HUES6 (cell line): ENCODE data around the gene CYFIP2.

Source experiments
- H3K27ac ChIP-seq: 2 replicates; pipeline ENCODE4 v1.7.0; 2013; ENCODE audit warnings: low read depth, mild to moderate bottlenecking, low read length, inconsistent platforms
- H3K27me3 ChIP-seq: 2 replicates; pipeline ENCODE4 v1.6.1; 2013; ENCODE audit warnings: low read length; ENCODE audit not compliant: control insufficient read depth, insufficient read depth
- H3K36me3 ChIP-seq: 2 replicates; pipeline ENCODE4 v1.6.1; 2013; ENCODE audit warnings: low read length; ENCODE audit not compliant: control insufficient read depth, insufficient read depth
- H3K4me1 ChIP-seq: 2 replicates; pipeline ENCODE4 v1.6.1; 2013; ENCODE audit warnings: low read length; ENCODE audit not compliant: control insufficient read depth, insufficient read depth
- H3K4me3 ChIP-seq: 2 replicates; pipeline ENCODE4 v1.5.1; 2013; ENCODE audit warnings: low read depth, low read length
- H3K9ac ChIP-seq: one replicate; pipeline ENCODE4 v1.6.1; 2013; ENCODE audit warnings: mild to moderate bottlenecking, low read length
- H3K9me3 ChIP-seq: 2 replicates; pipeline ENCODE4 v1.6.1; 2013; ENCODE audit warnings: low read depth, low read length; ENCODE audit not compliant: control insufficient read depth, insufficient read depth

CYFIP2 gene

GRCh38 chr5:157382996-157383800, 117.3 kb downstream of the CYFIP2 start:
- H3K27ac ChIP-seq = peak overlapping the region; percentile 82; the same call in 1 of the 2 replicates

GRCh38 chr5:157384971-157385709, 119.2 kb downstream of the CYFIP2 start:
- peak overlapping the region; percentile 80 for H3K9ac ChIP-seq
- peaks cover 23% of the 10 kb centered on the region for H3K36me3 ChIP-seq
- no peaks in the 10 kb centered on the region for H3K9me3 ChIP-seq
- no peak overlapping the region for H3K4me3 ChIP-seq
- H3K27ac ChIP-seq = peak overlapping the region; percentile 91; the same call in 1 of the 2 replicates
- H3K4me1 ChIP-seq = peaks cover 18% of the 10 kb centered on the region
- no peaks in the 10 kb centered on the region for H3K27me3 ChIP-seq

More at GRCh38 chr5:157382996-157383800, 117.3 kb downstream of the CYFIP2 start:
- Histone ChIP-seq H3K4me3 (no peak overlapping the region), H3K4me1 (peaks cover 18% of the 10 kb centered on the region), H3K27me3 (no peaks in the 10 kb centered on the region), H3K36me3 (peaks cover 14% of the 10 kb centered on the region), H3K9me3 (no peaks in the 10 kb centered on the region), H3K9ac (peak overlapping the region; percentile 73)

GRCh38 chr5:157387041-157387563, 121.2 kb downstream of the CYFIP2 start:
- H3K4me3 ChIP-seq = no peak overlapping the region
- peaks cover 23% of the 10 kb centered on the region for H3K36me3 ChIP-seq
- no peak overlapping the region for H3K27ac ChIP-seq
- H3K27me3 ChIP-seq = no peaks in the 10 kb centered on the region
- H3K9me3 ChIP-seq = no peaks in the 10 kb centered on the region
- no peak overlapping the region for H3K9ac ChIP-seq
- H3K4me1 ChIP-seq = peaks cover 18% of the 10 kb centered on the region

- H3K9ac ChIP-seq = no peak overlapping the region
- H3K27me3 ChIP-seq = no peaks in the 10 kb centered on the region
- no peaks in the 10 kb centered on the region for H3K9me3 ChIP-seq
- no peak overlapping the region for H3K27ac ChIP-seq
- H3K4me3 ChIP-seq = no peak overlapping the region
- peaks cover 22% of the 10 kb centered on the region for H3K36me3 ChIP-seq
- peaks cover 18% of the 10 kb centered on the region for H3K4me1 ChIP-seq
These were observed 121.8 kb downstream of the CYFIP2 start for GRCh38 chr5:157387683-157388093.

- H3K27ac ChIP-seq = no peak overlapping the region
- H3K4me1 ChIP-seq = peaks cover 18% of the 10 kb centered on the region
- H3K9ac ChIP-seq = no peak overlapping the region
- H3K4me3 ChIP-seq = no peak overlapping the region
- H3K36me3 ChIP-seq = peaks cover 23% of the 10 kb centered on the region
- no peaks in the 10 kb centered on the region for H3K27me3 ChIP-seq
- H3K9me3 ChIP-seq = no peaks in the 10 kb centered on the region
These were observed 122.3 kb downstream of the CYFIP2 start for GRCh38 chr5:157388111-157388710.

GRCh38 chr5:157389103-157389502, 123.2 kb downstream of the CYFIP2 start:
- no peaks in the 10 kb centered on the region for H3K9me3 ChIP-seq
- H3K4me3 ChIP-seq = no peak overlapping the region
- H3K4me1 ChIP-seq = peaks cover 11% of the 10 kb centered on the region
- peaks cover 20% of the 10 kb centered on the region for H3K36me3 ChIP-seq
- no peak overlapping the region for H3K9ac ChIP-seq
- no peaks in the 10 kb centered on the region for H3K27me3 ChIP-seq
- no peak overlapping the region for H3K27ac ChIP-seq

- Histone ChIP-seq H3K27me3 (no peaks in the 10 kb centered on the region), H3K9ac (no peak overlapping the region), H3K27ac (no peak overlapping the region), H3K9me3 (no peaks in the 10 kb centered on the region), H3K4me3 (no peak overlapping the region), H3K4me1 (peaks cover 7% of the 10 kb centered on the region), H3K36me3 (peaks cover 20% of the 10 kb centered on the region)
These were observed 124.2 kb downstream of the CYFIP2 start for GRCh38 chr5:157390133-157390532.

GRCh38 chr5:157390551-157391297, 124.8 kb downstream of the CYFIP2 start:
- H3K36me3 ChIP-seq = peaks cover 20% of the 10 kb centered on the region
- H3K4me3 ChIP-seq = no peak overlapping the region
- H3K27me3 ChIP-seq = no peaks in the 10 kb centered on the region
- peaks cover 1% of the 10 kb centered on the region; the same call in 1 of the 2 replicates for H3K4me1 ChIP-seq
- H3K27ac ChIP-seq = no peak overlapping the region
- no peaks in the 10 kb centered on the region for H3K9me3 ChIP-seq
- H3K9ac ChIP-seq = no peak overlapping the region

GRCh38 chr5:157398305-157398704, 132.4 kb downstream of the CYFIP2 start:
- Histone ChIP-seq H3K9me3 (peaks cover 5% of the 10 kb centered on the region; the same call in 1 of the 2 replicates), H3K4me1 (no peaks in the 10 kb centered on the region), H3K4me3 (no peak overlapping the region), H3K27me3 (no peaks in the 10 kb centered on the region), H3K36me3 (peaks cover 3% of the 10 kb centered on the region; the same call in 1 of the 2 replicates), H3K9ac (no peak overlapping the region), H3K27ac (no peak overlapping the region)

- Histone ChIP-seq H3K4me3 (no peak overlapping the region), H3K9ac (no peak overlapping the region), H3K36me3 (no peaks in the 10 kb centered on the region), H3K27ac (no peak overlapping the region), H3K4me1 (no peaks in the 10 kb centered on the region), H3K9me3 (peaks cover 5% of the 10 kb centered on the region; the same call in 1 of the 2 replicates), H3K27me3 (no peaks in the 10 kb centered on the region)
These were observed 135.0 kb downstream of the CYFIP2 start for GRCh38 chr5:157400741-157401495.
